Upper lobe of left lung (tissue), 4 donors: ENCODE results near the gene ABL2.

Experiments used
- CTCF ChIP-seq, 6 experiments: fragments of 450-650 bp in 4 of 6; fragments of 200-600 bp in 2 of 6; sonication (generic) in 2 of 6; IDR thresholded peaks; one replicate each; pipeline ENCODE4 v1.5.1; 2016 to 2019; ENCODE audit warnings: antibody characterized with exemption in 6 of 6
- EP300 ChIP-seq, 4 donors: sonication (generic); formaldehyde crosslinking; IDR thresholded peaks; one replicate each; pipeline ENCODE4 v1.5.1; 2017; ENCODE audit warnings: antibody characterized with exemption in 4 of 4, control low read depth in 2 of 4
- POLR2A ChIP-seq, 4 donors: fragments of 450-650 bp; IDR thresholded peaks; one replicate each; pipeline ENCODE4 v1.5.1; 2016 to 2017; ENCODE audit warnings: antibody characterized with exemption in 4 of 4, mild to moderate bottlenecking in 2 of 4

- TF ChIP-seq POLR2A (IDR thresholded peaks at IDR 0.05) (no peak), CTCF (IDR thresholded peaks at IDR 0.05) (no peak), EP300 (IDR thresholded peaks at IDR 0.05) (no peak)
Measured at GRCh38 chr1:179144626-179145025, 84.9 kb downstream of the ABL2 start.
